Testis (tissue), 2 donors: ENCODE measurements around the gene KDM6A.

Experiments used
- POLR2A ChIP-seq: fragments of 450-650 bp; IDR thresholded peaks from one replicate; pipeline ENCODE4 v1.6.1; 2017; ENCODE audit warnings: antibody characterized with exemption, mild to moderate bottlenecking, moderate library complexity
- TF ChIP-seq, protein P1 (sequence below), 3 experiments: fragments of 450-650 bp in 2 of 3; fragments of 200-600 bp in 1 of 3; sonication (generic) in 1 of 3; IDR thresholded peaks; one replicate each; pipeline ENCODE4 v1.5.1; 2016 to 2019; ENCODE audit warnings: antibody characterized with exemption in 3 of 3, mild to moderate bottlenecking in 2 of 3, moderate library complexity in 1 of 3

DNA sequence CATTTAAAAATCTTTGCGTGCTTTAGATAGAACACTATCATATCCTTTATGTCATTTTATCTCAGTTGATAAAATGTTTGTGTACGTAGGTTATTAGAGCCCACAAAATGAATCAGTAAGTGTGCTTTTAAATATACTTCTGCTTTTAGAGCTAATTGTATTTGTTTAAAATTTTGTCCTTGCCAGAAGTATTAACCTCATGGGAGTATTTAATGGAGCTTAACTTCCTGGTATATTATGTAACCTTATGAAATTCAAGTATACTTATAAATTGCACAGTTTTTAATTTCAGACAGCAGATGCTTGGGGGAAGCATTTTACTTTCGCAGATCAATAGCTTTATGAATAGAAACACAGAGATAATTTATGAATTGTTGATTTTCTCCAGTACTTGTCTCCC is 237.5 kb downstream of the KDM6A start:
- TF ChIP-seq, protein P1, sequence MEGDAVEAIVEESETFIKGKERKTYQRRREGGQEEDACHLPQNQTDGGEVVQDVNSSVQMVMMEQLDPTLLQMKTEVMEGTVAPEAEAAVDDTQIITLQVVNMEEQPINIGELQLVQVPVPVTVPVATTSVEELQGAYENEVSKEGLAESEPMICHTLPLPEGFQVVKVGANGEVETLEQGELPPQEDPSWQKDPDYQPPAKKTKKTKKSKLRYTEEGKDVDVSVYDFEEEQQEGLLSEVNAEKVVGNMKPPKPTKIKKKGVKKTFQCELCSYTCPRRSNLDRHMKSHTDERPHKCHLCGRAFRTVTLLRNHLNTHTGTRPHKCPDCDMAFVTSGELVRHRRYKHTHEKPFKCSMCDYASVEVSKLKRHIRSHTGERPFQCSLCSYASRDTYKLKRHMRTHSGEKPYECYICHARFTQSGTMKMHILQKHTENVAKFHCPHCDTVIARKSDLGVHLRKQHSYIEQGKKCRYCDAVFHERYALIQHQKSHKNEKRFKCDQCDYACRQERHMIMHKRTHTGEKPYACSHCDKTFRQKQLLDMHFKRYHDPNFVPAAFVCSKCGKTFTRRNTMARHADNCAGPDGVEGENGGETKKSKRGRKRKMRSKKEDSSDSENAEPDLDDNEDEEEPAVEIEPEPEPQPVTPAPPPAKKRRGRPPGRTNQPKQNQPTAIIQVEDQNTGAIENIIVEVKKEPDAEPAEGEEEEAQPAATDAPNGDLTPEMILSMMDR (IDR thresholded peaks at IDR 0.05) = no peak
- no peak for TF ChIP-seq POLR2A
